ENCODE measurements around the gene C5orf34.
"Not testable (repeated sequence)": the region's sequence is repeated elsewhere in the genome, so short reads cannot be mapped to it uniquely, and the experiment has no call there.

The C5orf34 gene

DNA sequence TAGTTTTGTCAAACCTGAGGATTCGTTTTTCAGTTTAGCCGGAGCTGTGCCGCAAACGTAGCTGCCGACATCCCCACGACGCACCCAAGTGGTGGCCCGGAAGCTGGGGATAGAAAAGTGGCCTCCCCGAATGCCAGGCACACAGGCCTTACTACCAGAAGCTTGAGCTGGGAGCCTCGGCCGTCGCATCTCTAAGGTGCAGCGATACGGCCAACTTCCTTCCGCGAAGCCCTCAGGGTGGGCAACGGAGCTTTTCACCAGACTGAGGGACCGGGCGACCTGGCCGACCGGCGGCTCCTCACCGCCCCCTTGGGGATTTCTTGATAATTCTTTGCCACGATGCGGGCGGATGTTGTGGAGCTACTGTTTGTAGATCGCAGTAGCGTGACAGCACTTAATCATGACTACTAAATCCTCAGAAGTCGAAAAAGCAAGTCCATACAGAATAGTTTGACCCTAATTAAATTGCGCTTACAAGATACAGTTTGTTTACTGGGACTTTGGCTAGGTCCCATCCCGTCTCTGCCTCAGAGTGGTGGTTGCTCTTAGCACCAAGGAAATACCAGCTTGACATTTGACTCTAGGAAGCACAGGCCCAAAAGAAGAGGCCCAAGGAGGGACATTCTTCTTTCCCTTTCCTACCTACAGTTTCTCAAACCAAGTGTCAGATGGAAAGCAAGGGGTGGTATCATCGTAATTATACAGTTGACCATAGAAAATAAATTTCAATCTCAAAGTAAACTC is 30.7 kb downstream of the C5orf34 start:
- H3K36me3 Mint-ChIP-seq, result peaks cover 23% of the 10 kb centered on the region
- H3K27ac Mint-ChIP-seq, result peak overlapping the region; percentile 99
- peaks cover 21% of the 10 kb centered on the region for H3K4me1 Mint-ChIP-seq
- peak in 1 of 2 donors; percentile 78 for DNase-seq (ENCODE audit: low spot score in 2 of 2)
- peak; percentile 87 for ATAC-seq
- no peaks in the 10 kb centered on the region for H3K9me3 Mint-ChIP-seq
- H3K4me3 Mint-ChIP-seq, result peak overlapping the region; percentile 95

DNA sequence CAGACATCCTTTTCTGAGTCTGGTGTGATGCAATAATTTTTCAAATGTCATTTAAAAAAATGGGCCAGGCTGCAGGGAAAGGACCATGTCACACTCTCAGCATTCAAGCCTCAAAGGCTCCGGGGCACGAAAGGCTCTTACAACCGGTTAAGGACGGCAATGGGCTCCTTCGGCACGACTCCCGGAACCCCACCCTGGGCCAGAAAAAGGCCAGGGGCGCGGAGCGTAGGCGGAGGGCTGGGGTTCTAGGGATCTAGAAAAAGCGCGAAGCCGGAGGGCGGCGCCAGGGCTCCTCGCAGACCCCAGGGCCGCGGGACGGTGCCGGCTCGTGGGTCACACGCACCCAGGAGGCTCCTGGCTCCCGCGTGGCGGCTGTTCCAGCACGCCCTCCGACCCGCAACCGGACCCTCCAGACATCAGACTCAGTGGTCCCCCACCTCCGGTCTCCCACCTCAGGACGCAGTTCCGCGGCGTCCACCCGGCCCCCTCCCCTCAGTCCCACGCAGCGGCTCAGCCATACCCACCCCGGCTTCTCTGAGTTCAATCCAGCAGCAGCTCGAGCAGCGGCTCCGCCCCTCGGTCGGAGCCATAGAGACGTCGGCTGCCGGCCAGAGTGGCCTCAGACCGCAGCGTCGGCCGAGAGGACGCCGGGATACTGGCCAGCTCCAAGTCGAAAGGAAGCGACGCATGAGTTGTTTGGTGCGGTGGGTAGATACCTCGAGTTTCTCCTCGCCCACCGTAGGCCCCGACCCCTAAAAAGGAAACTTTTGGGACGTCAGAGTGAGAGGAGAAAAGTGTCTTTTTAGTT is 31.4 kb downstream of the C5orf34 start, which contains the start of gene TMEM267:
TSS of gene TMEM267 (minus strand) at position 568 of the 808 bp plus-strand sequence. CDS start 29,896 bp downstream, outside the sequence.
- ATAC-seq (peak; percentile 91), DNase-seq (ENCODE audit: low spot score in 2 of 2) (peak; percentile 55 to 92)
- H3K27ac Mint-ChIP-seq, result peak within 1 kb of the TSS; percentile 99
- H3K4me3 Mint-ChIP-seq, result peak within 1 kb of the TSS; percentile 95
- no peaks in the 10 kb centered on the region for H3K9me3 Mint-ChIP-seq
- peaks cover 21% of the 10 kb centered on the region for H3K36me3 Mint-ChIP-seq
- peaks cover 21% of the 10 kb centered on the region for H3K4me1 Mint-ChIP-seq

DNA sequence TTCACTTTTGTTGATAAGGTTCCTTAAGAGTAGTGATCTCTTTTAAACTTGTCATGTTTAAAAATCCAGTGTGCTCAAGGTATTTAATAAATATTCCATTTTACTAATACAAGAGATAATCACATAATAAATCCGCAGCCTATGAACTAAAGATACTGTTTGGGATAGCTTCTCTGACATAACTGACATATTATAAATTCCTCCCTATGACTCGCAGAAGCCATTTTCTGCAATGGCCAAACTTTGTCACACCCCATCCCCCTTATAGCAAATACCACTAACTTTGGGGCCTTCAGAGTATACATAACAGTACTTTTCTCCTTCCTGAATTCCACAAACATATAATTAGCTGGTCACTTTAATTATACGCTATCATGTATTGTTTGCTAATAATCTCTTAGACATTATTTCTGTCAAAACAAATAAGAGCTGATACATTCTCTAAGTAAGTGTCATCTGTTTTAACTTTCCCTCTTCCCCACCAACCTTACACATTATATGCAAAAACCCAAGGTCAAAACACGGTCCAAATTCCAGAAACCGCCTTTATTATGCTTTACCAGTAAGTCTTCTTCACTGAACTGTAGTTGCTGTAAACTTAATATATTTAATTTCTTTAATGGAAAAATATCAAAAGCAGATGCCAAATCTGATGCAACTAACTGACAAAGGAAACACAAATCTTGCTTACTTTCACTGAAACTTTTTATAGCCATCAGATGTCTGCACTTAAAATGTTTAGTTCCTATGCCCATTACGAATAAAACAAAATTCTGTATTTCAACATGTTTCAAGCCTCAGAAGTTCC is 32.3 kb downstream of the C5orf34 start:
- Mint-ChIP-seq H3K9me3 (no peaks in the 10 kb centered on the region), H3K27ac (peak overlapping the region; percentile 99), H3K4me1 (peaks cover 21% of the 10 kb centered on the region), H3K4me3 (peak overlapping the region; percentile 95), H3K36me3 (peaks cover 25% of the 10 kb centered on the region)
- ATAC-seq (no peak), DNase-seq (ENCODE audit: low spot score in 2 of 2) (no peak)

DNA sequence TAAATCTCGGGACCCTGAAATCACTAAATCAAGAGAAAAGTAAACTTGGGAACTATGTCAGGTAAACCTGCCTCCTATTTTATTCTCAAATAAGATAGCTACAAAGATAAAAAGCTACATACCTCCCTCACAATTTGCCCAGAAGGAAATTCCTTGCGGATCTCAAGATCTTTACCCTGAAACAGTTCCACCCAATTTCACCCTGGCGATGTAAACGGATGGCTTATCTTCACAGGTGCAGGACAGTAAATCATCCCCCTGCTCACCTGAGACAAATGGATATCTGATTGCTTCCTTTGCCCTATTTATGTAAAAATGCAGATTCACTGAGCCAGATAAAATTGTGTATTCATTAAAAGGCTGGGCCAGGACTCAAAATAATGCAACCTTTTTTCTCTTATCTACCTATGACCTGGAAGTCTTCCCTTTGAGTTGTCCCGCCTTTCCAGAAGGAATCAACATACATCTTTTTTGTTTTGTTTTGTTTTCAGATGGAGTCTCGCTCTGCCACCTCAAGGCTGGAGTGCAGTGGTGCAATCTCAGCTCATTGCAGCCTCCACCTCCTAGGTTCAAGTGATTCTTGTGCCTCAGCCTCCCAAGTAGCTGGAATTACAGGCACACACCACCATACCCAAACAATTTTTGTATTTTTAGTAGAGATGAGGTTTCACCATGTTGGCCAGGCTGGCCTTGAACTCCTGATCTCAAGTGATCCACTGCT is 45.1 kb downstream of the C5orf34 start:
- H3K4me1 Mint-ChIP-seq, result peaks cover 21% of the 10 kb centered on the region
- H3K27ac Mint-ChIP-seq, result no peak overlapping the region
- DNase-seq (ENCODE audit: low spot score in 2 of 2), result no peak
- no peak for ATAC-seq
- H3K36me3 Mint-ChIP-seq, result peaks cover 48% of the 10 kb centered on the region
- no peak overlapping the region for H3K4me3 Mint-ChIP-seq
- peaks cover 15% of the 10 kb centered on the region for H3K9me3 Mint-ChIP-seq

DNA sequence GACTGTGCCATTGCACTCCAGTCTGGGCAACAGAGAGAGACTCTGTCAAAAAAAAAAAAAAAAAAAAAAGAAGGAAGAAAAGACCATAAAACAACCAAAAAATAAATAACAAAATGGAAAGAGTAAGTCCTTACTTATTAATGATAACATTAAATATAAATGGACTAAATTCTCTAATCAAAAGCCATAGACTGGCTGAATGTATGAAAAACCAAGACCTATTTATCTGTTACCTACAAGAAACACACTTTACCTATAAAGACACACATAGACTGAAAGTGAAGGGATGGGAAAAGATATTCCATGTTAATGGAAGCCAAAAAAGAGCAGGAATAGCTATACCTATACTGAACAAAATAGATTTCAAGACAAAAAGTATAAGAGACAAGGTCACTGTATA is 47.8 kb downstream of the C5orf34 start:
- peaks cover 12% of the 10 kb centered on the region for H3K9me3 Mint-ChIP-seq
- H3K4me1 Mint-ChIP-seq, result peaks cover 7% of the 10 kb centered on the region
- no peak overlapping the region for H3K27ac Mint-ChIP-seq
- no peak overlapping the region for H3K4me3 Mint-ChIP-seq
- peaks cover 26% of the 10 kb centered on the region for H3K36me3 Mint-ChIP-seq
- no peak for ATAC-seq
- DNase-seq (ENCODE audit: low spot score in 2 of 2), result no peak

DNA sequence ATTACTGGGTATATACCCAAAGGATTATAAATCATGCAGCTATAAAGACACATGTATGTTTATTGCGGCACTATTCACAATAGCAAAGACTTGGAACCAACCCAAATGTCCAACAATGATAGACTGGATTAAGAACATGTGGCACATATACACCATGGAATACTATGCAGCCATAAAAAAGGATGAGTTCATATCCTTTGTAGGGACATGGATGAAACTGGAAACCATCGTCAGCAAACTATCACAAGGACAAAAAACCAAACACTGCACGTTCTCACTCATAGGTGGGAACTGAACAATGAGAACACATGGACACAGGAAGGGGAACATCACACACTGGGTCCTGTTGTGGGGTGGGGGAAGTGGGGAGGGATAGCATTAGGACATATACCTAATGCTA is 49.5 kb downstream of the C5orf34 start:
- Mint-ChIP-seq H3K4me1 (peaks cover 16% of the 10 kb centered on the region), H3K36me3 (peaks cover 20% of the 10 kb centered on the region), H3K9me3 (peaks cover 12% of the 10 kb centered on the region)
- DNase-seq (ENCODE audit: low spot score in 2 of 2); H3K27ac Mint-ChIP-seq; ATAC-seq; H3K4me3 Mint-ChIP-seq: not testable (repeated sequence)

DNA sequence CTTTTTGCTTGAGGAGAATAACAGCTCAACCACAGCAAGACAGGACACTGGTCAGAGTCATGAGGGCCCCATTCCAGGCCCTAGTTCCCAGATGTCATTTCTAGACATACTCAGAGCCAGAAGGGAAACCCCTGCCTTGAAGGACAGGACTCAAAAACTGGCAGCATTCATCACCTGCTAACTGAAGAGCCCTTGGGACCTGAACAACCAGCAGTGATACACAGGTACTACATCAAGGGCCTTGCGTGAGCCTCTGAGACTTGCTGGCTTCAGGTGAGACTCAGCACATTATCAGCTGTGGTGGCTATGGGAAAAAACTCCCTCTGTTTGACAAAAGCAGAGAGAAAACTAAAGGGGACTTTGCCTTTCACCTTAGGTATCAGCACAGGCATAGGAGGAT is 53.9 kb downstream of the C5orf34 start:
- DNase-seq (ENCODE audit: low spot score in 2 of 2) (no peak), ATAC-seq (no peak)
- H3K9me3 Mint-ChIP-seq, result peaks cover 7% of the 10 kb centered on the region
- no peak overlapping the region for H3K4me3 Mint-ChIP-seq
- H3K4me1 Mint-ChIP-seq, result peaks cover 20% of the 10 kb centered on the region
- H3K27ac Mint-ChIP-seq, result peak overlapping the region; percentile 52
- peaks cover 5% of the 10 kb centered on the region for H3K36me3 Mint-ChIP-seq

DNA sequence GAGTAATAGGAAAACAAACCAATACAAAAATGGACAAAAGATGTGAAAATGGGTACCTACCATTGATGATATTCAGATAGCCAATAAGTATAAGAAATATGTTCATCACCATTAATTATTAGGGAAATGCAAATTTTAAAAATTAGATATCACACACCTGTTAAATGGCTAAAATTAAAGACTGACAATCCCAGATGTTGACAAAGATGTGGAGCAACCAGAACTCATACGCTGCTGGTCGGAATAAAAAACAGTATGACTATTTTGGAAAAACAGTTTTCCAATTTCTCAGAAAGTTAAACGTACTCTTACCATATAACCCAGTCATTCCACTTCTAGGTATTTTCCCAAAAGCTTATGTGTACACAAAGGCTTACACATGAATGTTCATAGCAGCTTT is 58.4 kb downstream of the C5orf34 start:
- H3K4me1 Mint-ChIP-seq, result peaks cover 8% of the 10 kb centered on the region
- DNase-seq (ENCODE audit: low spot score in 2 of 2), result no peak
- no peak overlapping the region for H3K27ac Mint-ChIP-seq
- H3K9me3 Mint-ChIP-seq, result peaks cover 6% of the 10 kb centered on the region
- no peak overlapping the region for H3K4me3 Mint-ChIP-seq
- no peak for ATAC-seq
- peaks cover 20% of the 10 kb centered on the region for H3K36me3 Mint-ChIP-seq

DNA sequence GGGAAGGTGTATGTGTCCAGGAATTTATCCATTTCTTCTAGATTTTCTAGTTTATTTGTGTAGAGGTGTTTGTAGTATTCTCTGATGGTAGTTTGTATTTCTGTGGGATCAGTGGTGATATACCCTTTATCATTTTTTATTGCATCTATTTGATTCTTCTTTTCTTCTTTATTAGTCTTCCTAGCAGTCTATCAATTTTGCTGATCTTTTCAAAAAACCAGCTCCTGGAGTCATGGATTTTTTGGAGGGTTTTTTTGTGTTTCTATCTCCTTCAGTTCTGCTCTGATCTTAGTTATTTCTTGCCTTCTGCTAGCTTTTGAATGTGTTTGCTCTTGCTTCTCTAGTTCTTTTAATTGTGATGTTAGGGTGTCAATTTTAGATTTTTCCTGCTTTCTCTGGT is 73.4 kb downstream of the C5orf34 start:
- not testable (repeated sequence) for H3K4me1 Mint-ChIP-seq; H3K27ac Mint-ChIP-seq; H3K4me3 Mint-ChIP-seq; ATAC-seq; DNase-seq (ENCODE audit: low spot score in 2 of 2)
- H3K9me3 Mint-ChIP-seq, result peaks cover 25% of the 10 kb centered on the region
- peaks cover 20% of the 10 kb centered on the region for H3K36me3 Mint-ChIP-seq

DNA sequence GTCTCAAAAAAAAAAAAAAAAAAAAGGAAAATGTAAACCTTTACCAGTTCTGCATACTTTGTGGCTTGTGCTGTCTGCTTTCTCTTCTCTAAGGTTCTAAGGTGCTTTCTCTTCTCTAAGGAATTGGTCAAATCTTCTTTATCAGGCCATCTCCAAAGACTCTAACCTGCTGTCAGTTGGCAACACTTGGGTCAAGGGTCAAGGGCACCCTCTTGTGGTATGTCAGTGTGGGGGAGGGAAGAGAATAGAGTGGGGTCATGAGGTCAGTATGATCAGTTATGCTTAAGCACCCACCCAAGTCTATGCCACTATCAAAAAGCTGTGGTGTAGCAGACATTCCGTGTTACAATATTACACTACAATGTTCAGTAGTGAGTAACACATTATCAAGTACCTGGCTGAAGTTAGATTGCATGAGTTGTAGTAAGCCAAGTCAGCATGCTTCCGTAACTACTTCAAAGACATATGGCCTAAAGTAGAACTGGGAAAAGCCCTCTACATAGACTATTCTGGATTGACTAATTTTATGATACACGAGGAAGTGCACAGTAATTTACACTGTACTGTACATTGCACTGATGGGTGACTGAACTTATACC is 77.8 kb downstream of the C5orf34 start:
- no peaks in the 10 kb centered on the region for H3K36me3 Mint-ChIP-seq
- no peaks in the 10 kb centered on the region for H3K4me1 Mint-ChIP-seq
- DNase-seq (ENCODE audit: low spot score in 2 of 2), result no peak
- no peak for ATAC-seq
- no peak overlapping the region for H3K4me3 Mint-ChIP-seq
- no peak overlapping the region for H3K27ac Mint-ChIP-seq
- H3K9me3 Mint-ChIP-seq, result peaks cover 17% of the 10 kb centered on the region

Measured in stimulated activated effector memory CD8-positive, alpha-beta T cell treated with anti-CD3 and anti-CD28 coated beads, Interleukin-12 subunit alpha, Interleukin-12 subunit beta, amount 100 ng/mL, for 72 hours (primary cell).